Measurements from ENCODE around the gene FAT1. TPM values are rescaled to one million over a fixed set of nuclear protein-coding genes. Genes with fewer than 3 reads are reported as not detected.
A peak's percentile ranks its signal among the peaks of the same experiment; 100 is the strongest.
"Not testable (repeated sequence)": the region's sequence is repeated elsewhere in the genome, so short reads cannot be mapped to it uniquely, and the experiment has no call there.

The FAT1 gene
- total RNA-seq, 1 donor from 2014 or later = 47.1 TPM

GRCh38 chr4:186659935-186660334 is 63.7 kb downstream of the FAT1 start:
- peaks cover 0 to 6% of the 10 kb centered on the region in 2 donors for H3K36me3 ChIP-seq
- DNase-seq (ENCODE audit: extremely low spot score in 2 of 2) = no peak
- H3K27me3 ChIP-seq = no peaks in the 10 kb centered on the region
- H3K4me3 ChIP-seq = no peak overlapping the region
- H3K9me3 ChIP-seq = no peaks in the 10 kb centered on the region
- TF ChIP-seq CTCF (IDR thresholded peaks at IDR 0.05) = no peak
- no peak for TF ChIP-seq POLR2AphosphoS5 (IDR thresholded peaks at IDR 0.05; ENCODE audit: insufficient read depth in 1 of 2, low read depth in 1 of 2)
- TF ChIP-seq POLR2A (IDR thresholded peaks at IDR 0.05) = no peak
- intact Hi-C loops (cut with DNase I) = no loop called here
- no peak overlapping the region for H3K27ac ChIP-seq
- no peaks in the 10 kb centered on the region for H3K4me1 ChIP-seq

GRCh38 chr4:186659456-186659855 is 64.2 kb downstream of the FAT1 start:
- H3K27me3 ChIP-seq; H3K4me1 ChIP-seq; DNase-seq (ENCODE audit: extremely low spot score in 2 of 2); intact Hi-C loops (cut with DNase I); H3K4me3 ChIP-seq; H3K27ac ChIP-seq; H3K9me3 ChIP-seq; H3K36me3 ChIP-seq: not testable (repeated sequence)

GRCh38 chr4:186658657-186659056 is 65.0 kb downstream of the FAT1 start:
- intact Hi-C loops (cut with DNase I) = no loop called here
- no peaks in the 10 kb centered on the region for H3K4me1 ChIP-seq
- no peak for TF ChIP-seq POLR2A (IDR thresholded peaks at IDR 0.05)
- TF ChIP-seq POLR2AphosphoS5 (IDR thresholded peaks at IDR 0.05; ENCODE audit: insufficient read depth in 1 of 2, low read depth in 1 of 2) = no peak
- TF ChIP-seq CTCF (IDR thresholded peaks at IDR 0.05) = no peak
- no peak for DNase-seq (ENCODE audit: extremely low spot score in 2 of 2)
- H3K9me3 ChIP-seq = no peaks in the 10 kb centered on the region
- no peaks in the 10 kb centered on the region for H3K27me3 ChIP-seq
- no peak overlapping the region for H3K4me3 ChIP-seq
- H3K36me3 ChIP-seq = peaks cover 0 to 6% of the 10 kb centered on the region in 2 donors
- H3K27ac ChIP-seq = no peak overlapping the region

- no peak for DNase-seq (ENCODE audit: extremely low spot score in 2 of 2)
- TF ChIP-seq CTCF (IDR thresholded peaks at IDR 0.05) = no peak
- TF ChIP-seq POLR2AphosphoS5 (IDR thresholded peaks at IDR 0.05; ENCODE audit: insufficient read depth in 1 of 2, low read depth in 1 of 2) = no peak
- TF ChIP-seq POLR2A (IDR thresholded peaks at IDR 0.05) = no peak
- intact Hi-C loops (cut with DNase I) = no loop called here
- Histone ChIP-seq H3K4me3 (no peak overlapping the region), H3K27ac (no peak overlapping the region), H3K9me3 (no peaks in the 10 kb centered on the region), H3K4me1 (no peaks in the 10 kb centered on the region), H3K27me3 (no peaks in the 10 kb centered on the region), H3K36me3 (peaks cover 0 to 6% of the 10 kb centered on the region in 2 donors)
Measured at GRCh38 chr4:186657764-186658163, 65.9 kb downstream of the FAT1 start.

- intact Hi-C loops (cut with DNase I) = no loop called here
- Histone ChIP-seq H3K4me1 (peaks cover 9% of the 10 kb centered on the region), H3K27me3 (no peaks in the 10 kb centered on the region), H3K9me3 (no peaks in the 10 kb centered on the region), H3K27ac (no peak overlapping the region), H3K4me3 (no peak overlapping the region), H3K36me3 (no peaks in the 10 kb centered on the region)
- TF ChIP-seq CTCF (IDR thresholded peaks at IDR 0.05) (no peak), POLR2AphosphoS5 (IDR thresholded peaks at IDR 0.05; ENCODE audit: insufficient read depth in 1 of 2, low read depth in 1 of 2) (no peak), POLR2A (IDR thresholded peaks at IDR 0.05) (no peak)
- no peak for DNase-seq (ENCODE audit: extremely low spot score in 2 of 2)
Measured at GRCh38 chr4:186653969-186654368, 69.7 kb downstream of the FAT1 start.

GRCh38 chr4:186651624-186652023 is 72.0 kb downstream of the FAT1 start:
- DNase-seq (ENCODE audit: extremely low spot score in 2 of 2) = no peak
- intact Hi-C loops (cut with DNase I) = no loop called here
- no peak overlapping the region for H3K27ac ChIP-seq
- TF ChIP-seq CTCF (IDR thresholded peaks at IDR 0.05) (no peak), POLR2AphosphoS5 (IDR thresholded peaks at IDR 0.05; ENCODE audit: insufficient read depth in 1 of 2, low read depth in 1 of 2) (no peak), POLR2A (IDR thresholded peaks at IDR 0.05) (no peak)
- peaks cover 9% of the 10 kb centered on the region for H3K4me1 ChIP-seq
- H3K36me3 ChIP-seq = no peaks in the 10 kb centered on the region
- H3K9me3 ChIP-seq = no peaks in the 10 kb centered on the region
- no peaks in the 10 kb centered on the region for H3K27me3 ChIP-seq
- H3K4me3 ChIP-seq = peak overlapping the region; percentile 10 to 31
